Measurements from ENCODE around the gene SGSH.
"Not testable (repeated sequence)": the region's sequence is repeated elsewhere in the genome, so short reads cannot be mapped to it uniquely, and the experiment has no call there.

SGSH gene

DNA sequence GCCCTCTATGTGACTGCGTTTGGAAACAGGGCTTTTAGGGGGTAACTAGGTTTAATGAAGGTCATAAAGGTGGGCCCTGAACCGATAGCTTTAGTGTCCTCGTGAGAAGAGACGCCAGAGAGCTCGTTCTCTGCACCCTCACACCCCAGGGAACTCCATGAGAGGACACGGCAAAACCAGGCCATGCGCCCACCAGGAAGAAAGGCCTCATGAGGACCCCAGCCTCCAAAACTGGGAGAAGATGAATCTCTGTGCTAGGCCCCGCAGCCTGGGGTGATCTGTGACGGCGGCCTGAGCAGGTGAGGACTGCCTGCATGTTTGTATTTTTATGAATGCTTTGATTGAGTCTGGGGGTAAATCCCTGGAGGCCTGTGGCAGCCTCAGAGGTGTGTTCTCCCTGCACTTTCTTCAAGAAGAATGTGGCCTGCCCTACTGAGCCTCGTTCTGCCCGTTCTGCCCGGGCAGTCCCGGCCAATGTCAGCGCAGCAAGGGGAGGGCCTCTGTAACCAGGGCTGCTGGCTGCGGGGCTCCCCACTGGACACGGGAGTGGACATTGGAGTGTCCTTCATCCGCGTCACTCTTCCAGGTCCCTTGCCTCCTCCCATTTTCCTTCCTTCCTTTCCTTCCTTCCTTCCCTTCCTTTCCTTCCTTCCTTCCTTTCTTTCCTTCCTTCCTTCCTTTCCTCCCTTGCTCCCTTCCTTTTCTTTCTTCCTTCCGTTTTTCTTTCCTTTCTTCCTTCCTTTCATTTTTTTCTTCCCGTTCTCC is 33.7 kb upstream of the SGSH start:
- DNase-seq = no peak

DNA sequence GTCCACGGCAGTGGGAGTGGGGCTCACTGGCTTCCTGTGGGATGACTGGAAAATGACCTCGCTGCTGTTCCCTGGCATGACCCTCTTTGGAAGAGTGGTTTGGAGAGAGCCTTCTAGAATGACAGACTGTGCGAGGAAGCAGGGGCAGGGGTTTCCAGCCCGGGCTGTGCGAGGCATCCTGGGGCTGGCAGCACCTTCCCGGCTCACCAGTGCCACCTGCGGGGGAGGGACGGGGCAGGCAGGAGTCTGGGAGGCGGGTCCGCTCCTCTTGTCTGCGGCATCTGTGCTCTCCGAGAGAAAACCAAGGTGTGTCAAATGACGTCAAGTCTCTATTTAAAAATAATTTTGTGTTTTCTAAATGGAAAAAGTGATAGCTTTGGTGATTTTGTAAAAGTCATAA is 32.7 kb upstream of the SGSH start:
- DNase-seq = peak; percentile 78 to 88

DNA sequence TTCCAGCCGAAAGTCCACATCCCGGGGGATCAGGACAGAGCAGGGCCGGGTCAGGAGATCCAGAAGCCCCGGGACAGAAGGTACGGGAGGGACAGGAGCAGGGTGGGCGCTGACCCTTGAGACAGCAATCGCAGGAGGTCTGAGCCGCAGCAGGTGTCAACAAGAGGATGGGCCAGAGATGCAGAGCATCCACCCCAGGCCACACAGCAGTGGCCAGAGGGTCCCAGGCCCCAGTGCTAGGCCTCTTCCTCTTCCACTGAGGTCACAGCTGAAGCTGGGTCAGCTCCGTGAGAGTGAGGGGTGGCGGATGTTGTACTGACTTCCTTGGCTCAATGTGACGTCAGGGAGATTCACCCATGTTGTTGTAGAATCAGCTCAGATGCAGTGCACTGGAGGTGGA is 31.8 kb upstream of the SGSH start:
- no peak for DNase-seq

DNA sequence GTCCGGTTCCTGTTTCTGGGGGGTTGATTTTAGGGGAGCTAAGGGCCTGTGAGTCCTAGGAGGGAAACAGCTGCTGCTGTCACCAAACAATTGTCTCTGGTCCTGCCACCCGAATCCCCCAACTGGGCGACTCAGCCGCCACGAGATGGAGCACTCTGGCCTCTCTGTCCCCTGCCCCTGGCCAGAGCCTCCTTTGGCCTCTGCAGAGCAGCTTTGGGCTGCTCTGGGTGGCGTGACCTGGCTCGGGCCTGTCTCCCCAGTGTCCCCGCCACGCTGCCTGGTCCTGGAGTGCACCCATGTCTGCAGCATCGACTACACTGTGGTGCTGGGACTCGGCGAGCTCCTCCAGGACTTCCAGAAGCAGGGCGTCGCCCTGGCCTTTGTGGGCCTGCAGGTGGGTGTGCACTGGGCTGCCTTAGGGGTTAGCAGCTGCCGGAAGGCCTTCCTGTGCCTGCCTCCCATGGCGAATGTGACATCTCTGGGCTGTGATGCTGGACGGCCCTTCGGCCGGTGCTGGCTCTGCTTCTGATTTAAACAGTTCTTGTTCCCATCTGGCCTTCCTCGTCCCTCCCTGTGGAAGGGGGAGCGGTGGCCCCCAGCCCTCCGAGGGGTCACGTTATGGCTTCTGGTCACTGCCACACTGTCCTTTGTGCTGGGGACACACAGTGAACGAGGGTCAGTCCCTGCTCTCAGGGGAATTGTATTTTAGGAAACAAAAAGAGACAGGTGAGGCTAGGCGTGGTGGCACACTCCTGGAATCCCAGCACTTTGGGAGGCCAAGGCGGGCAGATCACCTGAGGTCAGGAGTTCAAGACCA is 29.0 kb upstream of the SGSH start:
- DNase-seq = no peak

DNA sequence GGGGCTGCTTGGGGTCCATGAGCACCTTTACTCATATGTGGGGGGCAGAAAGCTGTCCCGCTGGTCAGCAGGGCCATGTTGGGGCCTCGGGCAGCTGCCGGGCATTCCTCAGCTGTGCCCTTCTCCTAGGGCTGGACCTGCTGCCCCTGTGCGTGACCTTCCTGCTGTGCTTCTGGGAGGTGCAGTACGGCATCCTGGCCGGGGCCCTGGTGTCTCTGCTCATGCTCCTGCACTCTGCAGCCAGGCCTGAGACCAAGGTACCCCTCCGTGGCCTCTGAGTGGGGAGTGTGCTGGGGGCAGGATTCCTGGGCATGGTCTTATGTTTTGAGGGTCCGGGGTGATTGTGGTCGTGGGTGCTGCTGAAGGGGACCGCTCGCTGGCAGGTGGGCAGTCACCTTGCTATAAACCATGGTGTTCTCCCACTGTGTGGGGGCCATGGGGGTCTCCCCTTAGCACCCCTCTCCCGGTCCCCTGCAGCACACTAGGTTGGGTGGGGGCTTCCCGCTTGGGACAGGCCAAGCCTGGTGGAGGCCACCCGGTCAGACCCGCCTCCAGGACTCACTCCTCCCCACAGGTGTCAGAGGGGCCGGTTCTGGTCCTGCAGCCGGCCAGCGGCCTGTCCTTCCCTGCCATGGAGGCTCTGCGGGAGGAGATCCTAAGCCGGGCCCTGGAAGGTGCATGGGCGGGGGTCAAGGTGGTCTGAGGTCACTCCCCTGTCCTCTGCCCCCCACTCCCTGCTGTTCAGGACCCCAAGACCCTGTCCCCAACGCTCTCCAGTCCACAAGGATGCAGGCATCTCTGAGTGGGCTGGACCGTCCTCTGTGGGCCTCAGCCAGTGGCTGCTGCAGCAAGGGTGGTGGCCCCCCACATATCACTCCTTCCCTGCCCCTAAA is 28.1 kb upstream of the SGSH start:
- no peak for DNase-seq

DNA sequence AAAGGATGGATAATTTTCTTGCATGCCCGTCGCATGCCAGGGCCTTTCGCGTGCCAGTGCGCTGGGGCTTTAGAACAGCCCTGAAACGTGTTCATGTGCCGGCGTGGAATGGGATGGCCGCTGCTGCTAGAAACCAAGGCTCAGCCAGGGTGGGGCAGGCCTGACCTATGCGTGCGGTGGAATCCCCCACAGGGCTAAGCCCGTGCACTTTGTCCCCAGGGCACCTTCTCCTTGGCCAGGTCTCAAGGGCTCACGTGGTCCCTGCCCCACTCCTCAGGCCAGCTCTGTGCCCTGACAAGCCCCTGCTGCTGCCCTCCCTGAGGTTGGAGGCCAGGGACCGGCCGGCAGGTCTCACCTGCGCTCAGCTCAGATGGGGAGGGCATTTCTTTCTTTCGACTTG is 27.4 kb upstream of the SGSH start:
- DNase-seq = no peak

DNA sequence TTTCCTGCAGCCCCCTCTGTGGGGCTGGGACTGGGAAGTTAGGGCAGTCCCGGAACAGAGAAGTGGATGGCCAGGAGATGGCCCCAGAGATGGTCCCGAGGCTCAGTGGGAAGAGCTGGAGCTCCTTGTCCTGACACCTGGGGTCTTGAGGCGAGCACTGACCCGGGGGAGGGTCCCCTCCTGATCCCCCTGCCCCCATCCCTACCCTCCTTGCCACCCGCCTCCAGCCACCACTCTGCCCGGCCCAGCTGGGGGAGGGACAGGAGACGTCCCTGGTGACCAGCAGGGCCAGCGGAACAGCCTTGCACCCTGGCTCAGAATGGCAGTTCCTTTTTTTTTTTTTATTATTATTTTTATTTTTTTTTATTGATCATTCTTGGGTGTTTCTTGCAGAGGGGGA is 26.6 kb upstream of the SGSH start:
- no peak for DNase-seq

DNA sequence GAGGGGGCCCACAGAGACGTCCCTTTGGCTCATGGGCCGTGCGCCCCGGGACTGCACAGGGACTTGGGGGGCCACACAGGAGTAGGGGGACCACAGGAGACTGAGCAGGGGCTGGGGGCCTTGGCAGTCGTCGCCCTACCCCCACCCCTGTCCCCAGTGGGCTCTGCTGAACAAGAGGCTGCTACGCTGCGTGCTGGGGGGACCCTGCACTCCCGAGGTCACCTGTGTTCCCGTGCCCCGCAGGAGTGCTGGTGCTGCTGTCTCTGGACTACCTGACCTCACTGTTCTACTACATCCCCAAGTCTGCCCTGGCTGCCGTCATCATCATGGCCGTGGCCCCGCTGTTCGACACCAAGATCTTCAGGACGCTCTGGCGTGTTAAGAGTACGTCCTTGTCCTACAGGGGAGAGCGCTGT is 26.1 kb upstream of the SGSH start:
- DNase-seq = no peak

DNA sequence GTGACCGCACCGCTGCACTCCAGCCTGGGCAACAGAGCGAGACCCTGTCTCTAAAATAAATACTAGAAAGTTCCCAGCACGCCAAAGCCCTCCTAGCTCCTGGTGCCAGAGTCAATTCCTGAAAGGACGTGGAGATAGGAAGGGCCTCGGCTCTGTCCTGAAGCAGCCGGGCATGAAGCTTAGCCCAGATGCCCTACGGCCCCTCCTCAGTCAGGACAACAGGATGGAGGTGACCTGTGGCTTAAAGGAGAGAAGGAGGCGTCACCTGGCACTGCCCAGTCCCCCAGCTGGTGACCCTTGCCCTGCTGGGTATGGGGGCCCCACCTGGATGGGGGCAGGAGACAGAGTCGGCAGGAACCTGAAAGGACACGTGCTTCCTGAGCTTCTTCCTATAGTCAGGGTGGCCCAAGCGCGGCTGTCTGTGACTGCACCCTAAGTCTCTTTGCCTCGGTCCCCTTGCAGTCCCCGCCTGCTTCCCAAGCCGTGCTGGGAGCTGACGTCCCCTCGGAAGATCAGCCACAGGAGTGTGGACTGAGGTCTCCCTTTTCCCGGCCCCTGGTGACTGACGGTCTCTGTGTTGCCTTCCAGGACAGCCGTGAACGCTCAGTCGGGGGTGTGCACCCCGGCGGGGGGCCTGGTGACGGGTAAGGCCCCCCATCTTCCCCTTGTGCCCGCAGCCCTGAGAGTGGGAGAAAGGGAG is 25.6 kb upstream of the SGSH start:
- no peak for DNase-seq

DNA sequence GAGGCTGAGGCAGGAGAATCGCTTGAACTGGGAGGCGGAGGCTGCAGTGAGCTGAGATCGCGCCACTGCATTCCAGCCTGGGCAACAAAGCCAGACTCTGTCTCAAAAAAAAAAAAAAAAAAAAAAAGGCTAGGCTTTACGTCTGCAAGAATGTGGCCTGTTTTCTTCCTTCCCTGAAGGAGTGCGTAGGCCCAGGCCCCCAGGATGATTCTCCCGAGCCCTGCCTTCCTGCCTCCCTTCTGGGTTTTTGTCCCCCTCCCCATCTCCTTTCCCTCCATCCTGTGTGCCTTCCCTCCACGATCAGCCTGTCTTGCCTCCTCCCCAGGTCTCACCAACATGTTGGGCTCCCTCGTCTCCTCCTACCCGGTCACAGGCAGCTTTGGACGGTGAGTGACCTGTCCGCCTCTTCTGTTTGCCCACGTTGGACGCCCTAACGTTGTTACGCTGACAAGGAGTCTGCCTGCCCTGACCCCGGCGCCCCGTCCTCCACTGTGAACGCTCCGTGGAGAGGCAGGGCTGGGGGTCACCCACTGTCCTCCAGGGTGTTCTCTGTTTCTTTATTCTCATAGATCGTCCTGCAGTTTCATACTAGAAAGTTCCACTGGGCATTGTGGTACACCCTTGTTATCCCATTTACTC is 24.9 kb upstream of the SGSH start:
- no peak for DNase-seq

DNA sequence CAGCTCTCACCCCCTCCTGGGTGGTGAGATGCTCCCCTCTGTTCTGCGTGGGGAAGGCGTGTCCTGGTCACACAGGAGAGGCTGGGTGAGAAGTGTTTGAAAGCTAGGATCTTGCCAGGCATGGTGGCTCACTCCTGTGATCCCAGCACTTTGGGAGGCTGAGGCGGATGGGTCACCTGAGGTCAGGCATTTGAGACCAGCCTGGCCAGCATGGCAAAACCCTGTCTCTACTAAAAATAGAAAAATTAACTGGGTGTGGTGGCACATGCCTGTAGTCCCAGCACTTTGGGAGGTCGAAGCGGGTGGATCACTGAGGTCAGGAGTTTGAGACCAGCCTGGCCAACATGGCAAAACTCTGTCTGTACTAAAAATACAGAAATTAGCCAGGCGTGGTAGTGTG is 24.3 kb upstream of the SGSH start:
- not testable (repeated sequence) for DNase-seq

DNA sequence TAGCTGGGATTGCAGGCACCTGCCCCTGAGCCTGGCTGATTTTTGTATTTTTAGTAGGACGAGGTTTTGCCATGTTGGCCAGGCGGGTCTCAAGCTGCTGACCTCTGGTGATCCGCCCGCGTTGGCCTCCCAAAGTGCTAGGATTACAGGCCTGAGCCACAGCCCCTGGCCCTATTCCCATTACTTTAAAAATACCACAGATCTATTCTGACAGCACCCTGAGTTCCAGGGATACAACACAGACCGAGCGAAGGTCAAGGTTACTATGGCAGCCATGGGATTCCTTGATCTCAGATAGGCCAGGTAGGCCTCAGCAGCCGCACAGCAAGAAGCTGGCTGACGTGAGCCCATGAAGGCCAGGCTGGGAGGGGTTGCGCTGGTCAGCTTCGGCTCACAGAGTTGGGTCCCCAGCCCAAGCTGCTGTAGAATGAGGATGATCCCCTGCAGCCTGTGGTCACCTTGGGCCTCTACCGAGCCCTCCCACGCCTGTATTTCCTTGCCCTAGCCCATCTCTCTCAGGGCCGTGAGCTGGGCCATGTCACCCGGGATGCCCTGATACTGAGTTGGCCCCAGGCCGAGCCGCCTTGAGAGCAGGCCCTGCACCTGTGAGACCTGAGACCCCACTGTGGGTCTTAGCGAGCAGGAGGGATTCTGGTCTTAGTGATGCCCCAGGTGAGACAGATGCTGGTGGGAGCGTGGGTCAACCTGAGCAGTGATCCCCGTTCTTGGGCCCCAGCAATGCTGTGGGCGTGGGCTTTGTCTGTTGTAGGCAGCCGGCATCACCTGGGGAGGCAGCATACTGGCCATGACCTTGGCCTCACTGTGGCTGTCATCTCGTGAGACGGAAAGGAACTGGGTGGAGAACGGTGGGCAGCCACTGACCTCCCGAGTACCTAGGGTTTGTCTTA is 23.6 kb upstream of the SGSH start:
- no peak for DNase-seq

DNA sequence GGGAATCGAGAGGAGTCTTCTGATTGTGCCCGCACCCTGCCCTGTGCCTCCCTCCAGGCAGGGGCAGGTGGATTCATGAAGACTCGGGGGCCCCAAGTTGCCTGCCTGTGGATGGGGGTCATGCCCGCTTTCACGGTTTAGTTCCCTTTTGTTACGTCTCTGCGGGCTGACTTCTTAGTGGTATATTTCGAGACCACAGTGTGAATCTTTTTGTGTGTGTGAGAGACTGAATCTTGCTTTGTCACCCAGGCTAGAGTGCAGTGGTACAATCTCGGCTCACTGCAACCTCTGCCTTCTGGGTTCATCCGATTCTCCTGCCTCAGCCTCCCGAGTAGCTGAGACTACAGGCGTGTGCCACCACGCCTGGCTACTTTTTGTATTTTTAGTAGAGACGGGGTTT is 22.4 kb upstream of the SGSH start:
- DNase-seq = no peak

DNA sequence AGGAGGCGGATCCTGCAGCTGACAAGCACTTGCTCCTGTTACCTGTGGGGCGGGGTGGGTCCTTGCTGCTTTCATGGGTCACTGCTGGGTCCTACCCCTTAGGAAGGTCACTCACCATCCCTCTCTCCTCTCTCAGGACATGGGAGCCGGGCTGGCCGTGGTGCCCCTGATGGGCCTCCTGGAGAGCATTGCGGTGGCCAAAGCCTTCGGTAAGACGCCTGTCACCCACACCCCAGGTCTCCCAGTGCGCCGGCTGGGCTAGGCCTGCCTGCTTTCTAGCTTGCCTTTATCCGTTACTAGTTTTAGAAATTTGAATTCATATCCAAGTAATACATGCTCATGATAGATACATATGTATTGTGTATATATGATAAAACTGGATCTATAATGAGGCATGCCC is 17.3 kb upstream of the SGSH start:
- DNase-seq = no peak

DNA sequence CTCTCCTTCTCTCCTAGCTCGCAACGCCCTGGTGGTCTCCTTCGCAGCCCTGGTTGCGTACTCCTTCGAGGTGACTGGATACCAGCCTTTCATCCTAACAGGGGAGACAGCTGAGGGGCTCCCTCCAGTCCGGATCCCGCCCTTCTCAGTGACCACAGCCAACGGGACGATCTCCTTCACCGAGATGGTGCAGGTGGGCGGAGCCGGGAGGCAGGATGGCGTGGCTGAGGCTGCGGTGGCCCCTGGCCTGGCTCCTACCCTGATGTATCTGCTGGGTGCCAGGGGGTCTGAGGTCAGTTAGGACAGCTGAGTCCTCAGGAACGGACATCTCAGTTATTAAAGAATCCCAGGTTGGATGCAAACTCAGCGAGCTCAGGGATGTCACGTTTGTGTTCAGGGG is 16.8 kb upstream of the SGSH start:
- no peak for DNase-seq

DNA sequence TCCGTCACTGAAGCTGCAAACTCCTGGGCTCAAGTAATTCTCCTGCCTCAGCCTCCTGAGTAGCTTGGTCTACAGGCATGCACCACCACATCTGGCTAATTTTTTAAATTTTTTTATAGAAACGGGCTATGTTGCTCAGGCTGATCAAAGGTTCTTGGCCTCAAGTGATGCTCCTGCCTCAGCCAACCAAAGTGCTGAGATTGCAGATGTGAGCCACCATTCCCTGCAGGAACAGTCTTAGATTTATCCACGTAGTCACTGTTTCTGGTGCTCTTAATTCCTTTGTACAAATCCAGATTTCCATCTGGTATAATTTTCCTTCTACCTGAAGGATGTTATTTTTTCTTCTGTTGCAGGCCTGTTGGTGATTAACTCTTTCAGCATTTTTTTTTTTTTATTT is 13.1 kb upstream of the SGSH start:
- no peak for DNase-seq

DNA sequence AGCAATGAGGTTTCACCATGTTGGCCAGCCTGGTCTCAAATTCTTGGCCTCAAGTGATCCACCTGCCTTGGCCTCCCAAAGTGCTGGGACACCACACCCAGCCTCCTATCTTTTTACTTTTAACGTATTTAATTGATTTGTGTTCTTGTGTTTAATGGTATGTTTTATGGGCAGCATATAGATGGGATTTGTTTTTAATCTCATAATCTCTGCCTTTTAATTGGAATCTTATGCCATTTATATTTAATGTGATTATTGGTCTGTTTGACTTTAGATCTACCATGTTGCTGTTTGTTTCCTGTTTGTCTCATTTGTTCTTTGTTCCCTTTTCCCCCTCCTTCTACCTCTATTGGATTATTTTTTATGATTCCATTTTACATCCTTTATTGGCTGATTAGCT is 12.3 kb upstream of the SGSH start:
- no peak for DNase-seq

DNA sequence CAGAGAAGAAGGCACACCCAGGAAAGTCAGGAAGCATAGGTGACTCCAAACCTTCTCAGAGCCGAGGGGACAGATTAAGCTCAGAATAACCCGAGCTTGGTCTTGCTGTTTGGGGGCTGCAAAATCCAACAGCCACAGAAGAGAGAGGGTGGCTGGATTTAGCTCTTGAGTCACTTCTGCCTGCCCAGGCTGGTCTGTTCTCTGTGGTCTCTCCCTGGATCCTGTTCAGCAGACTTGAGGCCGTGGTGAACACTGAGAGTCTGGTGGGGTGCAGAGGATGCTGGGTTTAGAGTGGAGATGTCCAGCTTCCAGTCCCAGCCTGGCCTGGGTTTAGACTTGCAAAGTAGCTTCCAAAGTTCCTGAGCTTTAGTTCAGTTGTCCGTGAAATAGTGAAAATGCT is 8.9 kb upstream of the SGSH start:
- DNase-seq = no peak

DNA sequence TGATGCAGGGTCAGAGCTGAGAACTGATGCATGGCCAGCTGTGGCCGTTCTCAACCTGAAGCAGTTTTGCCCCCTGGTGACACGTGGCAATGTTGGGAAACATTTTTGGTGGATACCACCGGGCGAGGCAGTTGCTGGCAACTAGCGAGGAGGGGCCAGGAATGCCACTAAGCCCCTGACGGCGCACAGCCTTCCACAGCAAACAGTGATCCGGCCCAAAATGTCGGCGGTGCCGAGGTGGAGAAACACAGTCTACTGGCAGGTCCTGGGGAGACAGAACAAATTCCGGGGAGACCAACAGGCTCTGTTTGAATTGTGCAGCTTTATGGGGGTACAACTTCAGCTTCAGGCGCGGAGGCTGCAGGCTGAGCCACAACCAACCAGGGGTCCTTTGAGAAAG is 8.3 kb upstream of the SGSH start:
- no peak for DNase-seq

DNA sequence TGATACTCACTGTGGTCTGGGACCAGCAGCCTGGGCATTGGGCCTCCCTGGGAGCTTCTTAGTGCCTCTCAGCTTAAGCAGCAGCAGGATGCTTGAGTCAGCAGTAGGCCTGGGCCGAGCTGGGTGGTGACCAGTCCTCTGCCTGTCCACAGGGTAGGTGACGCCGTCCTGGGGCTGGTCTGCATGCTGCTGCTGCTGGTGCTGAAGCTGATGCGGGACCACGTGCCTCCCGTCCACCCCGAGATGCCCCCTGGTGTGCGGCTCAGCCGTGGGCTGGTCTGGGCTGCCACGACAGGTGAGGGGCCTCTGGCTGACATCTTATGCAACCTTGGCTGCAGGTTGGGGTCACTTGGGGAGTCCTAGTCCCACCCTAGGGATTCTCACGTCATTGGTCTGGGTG is 7.5 kb upstream of the SGSH start:
- no peak for DNase-seq

DNA sequence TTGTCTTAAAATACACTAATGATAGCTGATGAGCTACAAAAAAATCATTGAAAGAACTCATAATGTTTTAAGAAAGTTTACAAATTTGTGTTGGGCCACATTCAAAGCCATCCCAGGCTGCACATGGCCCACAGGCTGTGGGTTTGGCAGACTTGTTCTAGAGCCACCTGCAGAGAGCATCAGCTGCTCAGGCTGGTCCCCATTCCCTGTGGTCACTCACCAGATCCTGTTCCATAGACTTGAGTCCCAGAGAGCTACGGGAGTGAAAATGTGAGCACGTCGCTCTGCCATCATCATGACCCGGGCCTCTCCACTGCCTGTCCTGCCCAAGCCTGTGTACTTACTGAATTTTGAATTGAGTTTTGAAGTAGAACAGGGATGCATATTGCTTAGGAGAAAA is 7.0 kb upstream of the SGSH start:
- no peak for DNase-seq

Measured in stimulated activated CD4-positive, alpha-beta T cell treated with anti-CD3 and anti-CD28 coated beads, Interleukin-4, amount 100 ng/mL, for 4 hours (primary cell).